Inflammatory macrophage treated with lipopolysaccharide for 4 hours (primary cell): ENCODE results near the gene LIN7C.

ENCODE experiments used
- DNase-seq: peaks from one replicate; pipeline ENCODE4 v3.0.0-alpha.2; 2020

LIN7C gene

GRCh38 chr11:27444801-27445215, 61.8 kb downstream of the LIN7C start:
- DNase-seq: no peak
